Stimulated activated CD4-positive, alpha-beta T cell treated with anti-CD3 and anti-CD28 coated beads, TNF-alpha, amount 100 ng/mL, for 4 hours (primary cell): Measurements from ENCODE around the gene ASTN1.

ENCODE experiments used
- DNase-seq, 3 experiments: peaks; one replicate each; pipeline ENCODE4 v3.0.0-alpha.2; 2020; ENCODE audit warnings: low read depth in 3 of 3

ASTN1 gene

GRCh38 chr1:177164380-177165068 is at the start of gene ASTN1:
TSS of gene ASTN1 (minus strand) at chr1:177164712. CDS start at chr1:177164676, 36 bp downstream.
- no peak for DNase-seq

GRCh38 chr1:177211231-177211630 is 46.7 kb upstream of the ASTN1 start:
- DNase-seq: no peak

- DNase-seq: no peak
Measured at GRCh38 chr1:177210071-177210470, 45.6 kb upstream of the ASTN1 start.

GRCh38 chr1:177209357-177209756 is 44.8 kb upstream of the ASTN1 start:
- DNase-seq: no peak

GRCh38 chr1:177208920-177209319 is 44.4 kb upstream of the ASTN1 start:
- no peak for DNase-seq

- DNase-seq: no peak
Measured at GRCh38 chr1:177206831-177207355, 42.4 kb upstream of the ASTN1 start.

GRCh38 chr1:177200290-177200689 is 35.8 kb upstream of the ASTN1 start:
- DNase-seq: no peak

- DNase-seq: no peak
Measured at GRCh38 chr1:177198243-177198642, 33.7 kb upstream of the ASTN1 start.

- no peak for DNase-seq
Measured at GRCh38 chr1:177190308-177190970, 25.9 kb upstream of the ASTN1 start.

GRCh38 chr1:177186639-177187038 is 22.1 kb upstream of the ASTN1 start:
- no peak for DNase-seq

GRCh38 chr1:177185209-177185608 is 20.7 kb upstream of the ASTN1 start:
- DNase-seq: no peak

- DNase-seq: no peak
Measured at GRCh38 chr1:177183836-177184235, 19.3 kb upstream of the ASTN1 start.

- DNase-seq: peak in 1 of 3 experiments; percentile 1
Measured at GRCh38 chr1:177181631-177182291, 17.2 kb upstream of the ASTN1 start.

- no peak for DNase-seq
Measured at GRCh38 chr1:177181280-177181630, 16.7 kb upstream of the ASTN1 start.

- no peak for DNase-seq
Measured at GRCh38 chr1:177174921-177175634, 10.6 kb upstream of the ASTN1 start.

GRCh38 chr1:177173976-177174375 is 9.5 kb upstream of the ASTN1 start:
- DNase-seq: no peak

GRCh38 chr1:177172866-177173265 is 8.4 kb upstream of the ASTN1 start:
- no peak for DNase-seq

GRCh38 chr1:177172272-177172671 is 7.8 kb upstream of the ASTN1 start:
- DNase-seq: no peak

GRCh38 chr1:177171536-177172123 is 7.1 kb upstream of the ASTN1 start:
- DNase-seq: no peak

GRCh38 chr1:177170756-177171535 is 6.4 kb upstream of the ASTN1 start, which contains the start of gene BRINP2:
TSS of gene BRINP2 (plus strand) at chr1:177170958. CDS start at chr1:177229877, 58,919 bp downstream.
- DNase-seq: no peak

GRCh38 chr1:177165069-177165439 is 542 bp upstream of the ASTN1 start:
- DNase-seq: no peak
